Thyroid gland (tissue), 4 donors: ENCODE results near the gene UCN2. TPM values are rescaled to one million over a fixed set of nuclear protein-coding genes. Genes with fewer than 3 reads are reported as not detected.

Source experiments
- DNase-seq, 2 donors: peaks; one replicate each; pipeline ENCODE4 v3.0.0-alpha.2; 2019
- H3K27ac ChIP-seq, 3 donors: fragments of 200-600 bp; sonication (generic); 1 replicate in 2 of 3; 2 replicates in 1 of 3; pipeline ENCODE4 v1.5.1; 2016 to 2019; ENCODE audit warnings: mild to moderate bottlenecking in 1 of 3, moderate library complexity in 1 of 3
- H3K27me3 ChIP-seq: fragments of 200-600 bp; sonication (generic); one replicate; pipeline ENCODE4 v1.5.1; 2019
- H3K36me3 ChIP-seq, 2 donors: fragments of 200-600 bp; sonication (generic); one replicate each; pipeline ENCODE4 v1.5.1; 2016 to 2019
- H3K4me1 ChIP-seq, 2 donors: fragments of 200-600 bp; sonication (generic); one replicate each; pipeline ENCODE4 v1.5.1; 2017 to 2019
- H3K4me3 ChIP-seq, 3 donors: fragments of 200-600 bp; sonication (generic); replicated peaks in 1 of 3; 1 replicate in 2 of 3; 2 replicates in 1 of 3; pipeline ENCODE4 v1.5.1; 2016; ENCODE audit warnings: mild to moderate bottlenecking in 1 of 3
- H3K9me3 ChIP-seq: fragments of 200-600 bp; sonication (generic); one replicate; pipeline ENCODE4 v1.5.1; 2017
- CTCF ChIP-seq, 6 experiments: fragments of 200-600 bp in 3 of 6; fragments of 450-650 bp in 3 of 6; sonication (generic) in 3 of 6; IDR thresholded peaks; one replicate each; pipeline ENCODE4 v1.5.1; 2016 to 2019; ENCODE audit warnings: antibody characterized with exemption in 6 of 6, mild to moderate bottlenecking in 2 of 6, inconsistent platforms in 1 of 6, moderate library complexity in 1 of 6
- POLR2A ChIP-seq, 2 donors: fragments of 450-650 bp; IDR thresholded peaks; one replicate each; pipeline ENCODE4 v1.6.1; 2017; ENCODE audit warnings: antibody characterized with exemption in 2 of 2, mild to moderate bottlenecking in 2 of 2, moderate library complexity in 1 of 2
- WGBS, 2 donors: methylation state at CpG; one replicate each; pipeline ENCODE4 v1.1.5; 2017; 5-methylcytosine and 5-hydroxymethylcytosine counted together
- intact Hi-C: fragments of 100-400 bp; cut with DNase I; formaldehyde crosslinking; loops from one replicate; pipeline ENCODE4 v1.15.1; 2023
- total RNA-seq, 4 donors: library from RNA; depleted of rRNA; stranded (reverse); fragments of >200 nt; gene quantifications; one replicate each; pipeline ENCODE4 v1.2.3, GENCODE V29; 2016

Gene UCN2
- total RNA-seq, 4 donors from 2014 or later: not detected

GRCh38 chr3:48568476-48568875 is 4.9 kb upstream of the UCN2 start:
- no peak for DNase-seq
- Histone ChIP-seq H3K27ac (no peak overlapping the region), H3K4me1 (no peaks in the 10 kb centered on the region), H3K27me3 (no peaks in the 10 kb centered on the region), H3K4me3 (no peak overlapping the region), H3K36me3 (no peaks in the 10 kb centered on the region), H3K9me3 (no peaks in the 10 kb centered on the region)
- intact Hi-C loops: no loop called here
- no peak for TF ChIP-seq CTCF (IDR thresholded peaks at IDR 0.05)
- WGBS, 2 donors: 90% methylated on average over 5 of the region's 7 CpGs; no CpG with 5 or more reads in 1 of the 2 donors

- 91 to 92% methylated on average over 11 of the region's 11 CpGs for WGBS, 2 donors
- no peak for DNase-seq
- no peak overlapping the region for H3K27ac ChIP-seq
- TF ChIP-seq CTCF (IDR thresholded peaks at IDR 0.05): no peak
- no peaks in the 10 kb centered on the region for H3K27me3 ChIP-seq
- H3K36me3 ChIP-seq: no peaks in the 10 kb centered on the region
- H3K4me1 ChIP-seq: no peaks in the 10 kb centered on the region
- H3K4me3 ChIP-seq: no peak overlapping the region
- H3K9me3 ChIP-seq: no peaks in the 10 kb centered on the region
- intact Hi-C loops: no loop called here
Measured at GRCh38 chr3:48567500-48567899, 3.9 kb upstream of the UCN2 start.

GRCh38 chr3:48567090-48567489 is 3.5 kb upstream of the UCN2 start:
- WGBS, 2 donors: 86 to 93% methylated on average over 5 of the region's 5 CpGs
- no peaks in the 10 kb centered on the region for H3K27me3 ChIP-seq

GRCh38 chr3:48566401-48566760 is 2.8 kb upstream of the UCN2 start:
- no peak for TF ChIP-seq CTCF (IDR thresholded peaks at IDR 0.05)
- no peak for TF ChIP-seq POLR2A (IDR thresholded peaks at IDR 0.05)

More at GRCh38 chr3:48567090-48567489, 3.5 kb upstream of the UCN2 start:
- intact Hi-C loops: no loop called here
- no peak overlapping the region for H3K27ac ChIP-seq
- DNase-seq: no peak
- no peaks in the 10 kb centered on the region for H3K4me1 ChIP-seq
- no peak for TF ChIP-seq CTCF (IDR thresholded peaks at IDR 0.05)
- TF ChIP-seq POLR2A (IDR thresholded peaks at IDR 0.05): no peak
- no peaks in the 10 kb centered on the region for H3K36me3 ChIP-seq
- no peaks in the 10 kb centered on the region for H3K9me3 ChIP-seq
- no peak overlapping the region for H3K4me3 ChIP-seq

GRCh38 chr3:48565591-48566400 is 2.2 kb upstream of the UCN2 start:
- DNase-seq: no peak
- intact Hi-C loops: no loop called here
- H3K4me1 ChIP-seq: peaks cover 4 to 6% of the 10 kb centered on the region in 2 donors
- 62 to 76% methylated on average over 4 to 7 of the region's 7 CpGs for WGBS, 2 donors
- TF ChIP-seq CTCF (IDR thresholded peaks at IDR 0.05) (no peak), POLR2A (IDR thresholded peaks at IDR 0.05) (no peak)
- no peaks in the 10 kb centered on the region for H3K36me3 ChIP-seq
- H3K27me3 ChIP-seq: no peaks in the 10 kb centered on the region
- H3K9me3 ChIP-seq: no peaks in the 10 kb centered on the region
- no peak overlapping the region for H3K27ac ChIP-seq
- no peak overlapping the region for H3K4me3 ChIP-seq

More at GRCh38 chr3:48566401-48566760, 2.8 kb upstream of the UCN2 start:
- Histone ChIP-seq H3K27ac (no peak overlapping the region), H3K9me3 (no peaks in the 10 kb centered on the region), H3K4me1 (peaks cover 0 to under 1% of the 10 kb centered on the region in 2 donors), H3K4me3 (no peak overlapping the region), H3K36me3 (no peaks in the 10 kb centered on the region), H3K27me3 (no peaks in the 10 kb centered on the region)
- intact Hi-C loops: no loop called here
- DNase-seq: no peak
- 94 to 100% methylated on average over 6 to 9 of the region's 9 CpGs for WGBS, 2 donors
